NB4 (cell line): Measurements from ENCODE around the gene ARHGAP23.

Experiments
- DNase-seq: peaks from one replicate; pipeline ENCODE4 v3.0.0; 2010; ENCODE audit warnings: low read depth
- H3K4me3 ChIP-seq: one replicate; pipeline ENCODE4 v1.5.1; 2011; ENCODE audit warnings: mild to moderate bottlenecking, low read depth, low read length, moderate library complexity
- MAX ChIP-seq: IDR thresholded peaks from 2 replicates; pipeline ENCODE4 v1.6.1; 2011; ENCODE audit warnings: low read depth, low read length
- MYC ChIP-seq: IDR thresholded peaks from 2 replicates; pipeline ENCODE4 v1.6.1; 2011; ENCODE audit warnings: low read depth, low read length
- POLR2A ChIP-seq: IDR thresholded peaks from 2 replicates; pipeline ENCODE4 v1.6.1; 2011; ENCODE audit warnings: mild to moderate bottlenecking; ENCODE audit not compliant: insufficient read length; ENCODE audit errors: extremely low read depth
- TF ChIP-seq, protein P1 (sequence below): IDR thresholded peaks from one replicate; pipeline ENCODE4 v1.5.1; 2012; ENCODE audit warnings: low read depth, low read length

The ARHGAP23 gene

GRCh38 chr17:38441429-38442061 lies 13.3 kb downstream of the ARHGAP23 start:
- no peak for DNase-seq
- H3K4me3 ChIP-seq: no peak overlapping the region
- no peak for TF ChIP-seq MAX
- TF ChIP-seq, protein P1, sequence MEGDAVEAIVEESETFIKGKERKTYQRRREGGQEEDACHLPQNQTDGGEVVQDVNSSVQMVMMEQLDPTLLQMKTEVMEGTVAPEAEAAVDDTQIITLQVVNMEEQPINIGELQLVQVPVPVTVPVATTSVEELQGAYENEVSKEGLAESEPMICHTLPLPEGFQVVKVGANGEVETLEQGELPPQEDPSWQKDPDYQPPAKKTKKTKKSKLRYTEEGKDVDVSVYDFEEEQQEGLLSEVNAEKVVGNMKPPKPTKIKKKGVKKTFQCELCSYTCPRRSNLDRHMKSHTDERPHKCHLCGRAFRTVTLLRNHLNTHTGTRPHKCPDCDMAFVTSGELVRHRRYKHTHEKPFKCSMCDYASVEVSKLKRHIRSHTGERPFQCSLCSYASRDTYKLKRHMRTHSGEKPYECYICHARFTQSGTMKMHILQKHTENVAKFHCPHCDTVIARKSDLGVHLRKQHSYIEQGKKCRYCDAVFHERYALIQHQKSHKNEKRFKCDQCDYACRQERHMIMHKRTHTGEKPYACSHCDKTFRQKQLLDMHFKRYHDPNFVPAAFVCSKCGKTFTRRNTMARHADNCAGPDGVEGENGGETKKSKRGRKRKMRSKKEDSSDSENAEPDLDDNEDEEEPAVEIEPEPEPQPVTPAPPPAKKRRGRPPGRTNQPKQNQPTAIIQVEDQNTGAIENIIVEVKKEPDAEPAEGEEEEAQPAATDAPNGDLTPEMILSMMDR: no peak
- no peak for TF ChIP-seq MYC
- no peak for TF ChIP-seq POLR2A

- no peak for DNase-seq
- no peak overlapping the region for H3K4me3 ChIP-seq
- TF ChIP-seq, protein P1: no peak
- TF ChIP-seq POLR2A: no peak
- TF ChIP-seq MYC: no peak
- no peak for TF ChIP-seq MAX
Observed at GRCh38 chr17:38442548-38442947, 14.3 kb downstream of the ARHGAP23 start.

DNA sequence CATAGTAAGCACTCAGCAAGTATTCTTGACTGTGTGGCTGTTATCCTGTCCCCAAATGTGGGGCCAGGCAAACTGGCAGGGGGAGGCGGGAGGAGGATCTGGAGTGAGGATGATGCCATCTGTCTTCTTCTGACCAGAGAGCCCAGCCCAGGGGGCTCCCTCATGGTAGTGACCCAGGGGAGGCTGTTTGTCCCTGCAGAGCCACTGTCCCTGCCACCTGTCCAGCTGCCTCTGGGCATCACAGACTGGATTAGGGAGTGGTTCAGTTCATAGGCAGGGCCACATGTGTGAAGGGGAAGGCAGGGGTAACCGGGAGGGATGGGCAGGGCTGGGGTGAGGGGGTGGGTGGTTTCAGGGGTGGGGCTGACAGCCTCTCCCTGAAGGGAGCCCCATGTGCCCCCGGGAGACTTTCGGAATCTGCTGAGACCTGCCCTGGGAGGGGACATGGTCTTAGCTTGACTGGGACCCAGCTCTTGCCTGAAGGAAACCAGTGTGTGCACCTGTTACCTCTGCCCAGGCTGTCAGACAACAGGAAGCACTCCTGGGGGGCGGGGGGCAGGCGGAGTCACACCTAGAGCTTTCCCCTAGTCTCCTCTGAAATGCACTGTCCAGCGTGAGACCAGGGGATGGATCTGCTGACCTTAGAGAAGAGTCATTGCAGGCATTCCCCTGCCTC lies 15.2 kb downstream of the ARHGAP23 start:
- no peak for DNase-seq
- TF ChIP-seq POLR2A (no peak), MYC (no peak), MAX (no peak)
- TF ChIP-seq, protein P1: no peak
- no peak overlapping the region for H3K4me3 ChIP-seq

GRCh38 chr17:38444151-38444550 lies 15.9 kb downstream of the ARHGAP23 start:
- TF ChIP-seq MYC (peak; percentile 54; the same call in 1 of the 2 replicates), MAX (peak; percentile 47; the same call in 1 of the 2 replicates), POLR2A (no peak)
- TF ChIP-seq, protein P1: peak; percentile 97
- DNase-seq: peak; percentile 68
- H3K4me3 ChIP-seq: no peak overlapping the region

DNA sequence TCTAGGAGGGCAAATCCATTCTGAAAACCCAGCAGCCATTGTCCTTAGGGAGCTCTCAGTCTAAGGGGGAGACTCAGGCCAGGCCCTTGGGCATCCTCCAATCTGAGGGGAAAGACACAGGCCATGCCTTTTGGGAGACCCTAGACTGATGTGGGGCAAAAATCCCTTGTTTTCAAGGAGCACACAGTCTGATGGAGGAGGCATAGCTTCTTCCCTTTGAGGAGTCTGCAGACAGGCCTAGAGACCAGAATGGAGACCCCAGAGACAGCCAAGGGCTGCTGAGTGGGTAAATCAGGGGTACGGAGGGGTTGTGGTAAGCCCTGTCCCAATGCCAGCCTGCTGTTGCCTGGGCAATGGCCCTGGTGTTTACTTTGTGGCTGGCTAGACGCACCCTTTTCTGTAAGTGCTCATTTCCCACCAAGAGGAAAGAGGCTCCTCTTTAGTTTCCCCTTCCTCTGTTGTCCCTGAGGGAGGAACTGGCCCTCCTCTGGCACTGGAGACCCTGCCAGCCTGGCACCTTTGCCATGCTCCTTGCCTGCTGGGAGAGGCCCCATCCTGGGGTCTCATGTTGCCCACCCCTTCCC lies 19.3 kb downstream of the ARHGAP23 start:
- no peak for DNase-seq
- TF ChIP-seq POLR2A (no peak), MAX (no peak), MYC (no peak)
- TF ChIP-seq, protein P1: no peak
- H3K4me3 ChIP-seq: no peak overlapping the region
